GM18507 (cell line): ENCODE measurements around the gene DERL2.

Experiments used
- DNase-seq: peaks from one replicate; pipeline ENCODE4 v3.0.0; 2011; ENCODE audit warnings: low read depth; ENCODE audit not compliant: insufficient read length; ENCODE audit errors: extremely low spot score
- FAIRE-seq: peaks from 2 replicates; lab custom pipeline; 2011; peaks lifted over from hg19 to GRCh38; lab: Jason Lieb, UNC

DERL2 gene

DNA sequence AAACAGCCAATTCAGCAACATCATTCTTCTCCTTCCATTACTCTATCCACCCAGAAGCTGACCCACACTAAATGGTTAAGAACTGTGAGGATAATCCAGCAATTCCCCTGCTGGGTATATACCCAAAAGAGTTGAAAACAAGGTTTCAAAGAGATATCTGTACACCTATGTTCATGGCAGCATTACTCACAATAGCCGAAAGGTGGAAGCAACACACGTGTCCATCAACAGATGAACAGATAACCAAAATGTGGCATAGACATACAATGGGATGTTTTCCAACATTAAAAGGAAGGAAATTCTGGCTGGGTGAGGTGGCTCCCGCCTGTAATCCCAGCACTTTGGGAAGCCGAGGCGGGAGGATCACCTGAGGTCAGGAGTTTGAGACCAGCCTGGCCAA, 20.3 kb upstream of the DERL2 start:
- DNase-seq (no peak), FAIRE-seq (no peak)

- DNase-seq (no peak), FAIRE-seq (no peak)
These were observed 16.6 kb upstream of the DERL2 start for GRCh38 chr17:5502552-5502951.

DNA sequence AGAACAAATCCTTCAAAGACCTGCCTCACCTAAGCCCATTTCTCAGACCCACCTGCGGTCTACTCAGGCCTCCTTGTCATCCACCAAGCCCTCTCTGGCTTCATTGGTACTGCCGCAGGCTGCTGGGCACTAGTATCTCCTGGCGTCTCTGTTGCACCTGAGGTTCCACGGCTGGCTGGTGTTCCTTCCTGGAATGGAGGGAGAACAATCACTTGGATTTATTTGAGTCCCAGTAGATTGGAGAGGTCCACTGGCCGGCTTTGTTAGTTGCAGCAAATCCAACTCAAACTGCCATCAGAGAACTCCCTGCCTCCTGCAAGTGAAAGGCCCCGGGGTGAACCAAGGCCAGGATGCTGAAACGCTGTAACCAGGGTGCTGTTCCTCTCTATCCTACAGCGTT, 15.7 kb upstream of the DERL2 start:
- DNase-seq (no peak), FAIRE-seq (no peak)

GRCh38 chr17:5500589-5501391, 14.8 kb upstream of the DERL2 start:
- peak; percentile 52 for FAIRE-seq
- peak; percentile 62 for DNase-seq

DNA sequence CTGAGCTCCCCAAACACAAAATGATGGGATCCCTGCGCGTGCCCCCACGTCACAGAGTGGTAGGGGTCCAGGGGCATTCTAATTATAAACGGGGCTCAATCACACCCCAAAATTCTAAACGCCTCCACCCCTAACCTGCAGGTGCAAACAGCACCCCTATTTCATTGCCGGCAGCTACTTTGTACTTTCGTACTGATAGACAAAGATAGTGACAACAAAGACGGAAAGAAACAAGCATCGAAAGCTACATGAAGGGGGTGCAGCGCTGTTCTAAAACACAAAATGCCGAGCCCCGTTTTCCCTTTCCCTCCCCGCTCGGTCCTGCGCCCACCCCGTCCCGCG, 14.2 kb upstream of the DERL2 start:
- FAIRE-seq (no peak), DNase-seq (no peak)

- no peak for DNase-seq
- FAIRE-seq: no peak
These were observed 13.7 kb upstream of the DERL2 start for GRCh38 chr17:5499476-5500231.

DNA sequence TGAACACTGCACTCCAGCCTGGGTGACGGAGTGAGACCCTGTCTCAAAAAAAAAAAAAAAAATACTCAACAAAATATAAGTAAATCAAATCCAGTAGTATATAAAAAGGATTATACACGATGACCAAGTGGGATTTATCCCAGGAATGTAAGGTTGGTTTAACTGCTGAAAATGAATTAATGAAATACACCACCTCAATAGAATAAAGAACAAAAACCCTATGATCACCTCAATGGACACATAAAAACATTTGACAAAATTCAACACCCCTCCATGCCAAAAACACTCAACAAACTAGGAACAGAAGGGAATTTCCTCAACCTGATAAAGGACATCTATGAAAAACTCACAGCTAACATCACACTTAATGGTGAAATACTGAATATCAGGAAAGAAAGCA, 7.0 kb upstream of the DERL2 start:
- FAIRE-seq (no peak), DNase-seq (no peak)

DNA sequence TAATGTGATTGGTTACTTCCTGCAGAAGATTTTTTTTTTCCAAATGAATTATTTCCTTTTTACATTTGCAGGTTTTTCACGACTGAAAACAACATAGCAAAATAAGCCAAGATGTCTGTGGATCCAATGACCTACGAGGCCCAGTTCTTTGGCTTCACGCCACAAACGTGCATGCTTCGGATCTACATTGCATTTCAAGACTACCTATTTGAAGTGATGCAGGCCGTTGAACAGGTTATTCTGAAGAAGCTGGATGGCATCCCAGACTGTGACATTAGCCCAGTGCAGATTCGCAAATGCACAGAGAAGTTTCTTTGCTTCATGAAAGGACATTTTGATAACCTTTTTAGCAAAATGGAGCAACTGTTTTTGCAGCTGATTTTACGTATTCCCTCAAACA, 2.8 kb upstream of the DERL2 start:
- no peak for DNase-seq
- FAIRE-seq: no peak

DNA sequence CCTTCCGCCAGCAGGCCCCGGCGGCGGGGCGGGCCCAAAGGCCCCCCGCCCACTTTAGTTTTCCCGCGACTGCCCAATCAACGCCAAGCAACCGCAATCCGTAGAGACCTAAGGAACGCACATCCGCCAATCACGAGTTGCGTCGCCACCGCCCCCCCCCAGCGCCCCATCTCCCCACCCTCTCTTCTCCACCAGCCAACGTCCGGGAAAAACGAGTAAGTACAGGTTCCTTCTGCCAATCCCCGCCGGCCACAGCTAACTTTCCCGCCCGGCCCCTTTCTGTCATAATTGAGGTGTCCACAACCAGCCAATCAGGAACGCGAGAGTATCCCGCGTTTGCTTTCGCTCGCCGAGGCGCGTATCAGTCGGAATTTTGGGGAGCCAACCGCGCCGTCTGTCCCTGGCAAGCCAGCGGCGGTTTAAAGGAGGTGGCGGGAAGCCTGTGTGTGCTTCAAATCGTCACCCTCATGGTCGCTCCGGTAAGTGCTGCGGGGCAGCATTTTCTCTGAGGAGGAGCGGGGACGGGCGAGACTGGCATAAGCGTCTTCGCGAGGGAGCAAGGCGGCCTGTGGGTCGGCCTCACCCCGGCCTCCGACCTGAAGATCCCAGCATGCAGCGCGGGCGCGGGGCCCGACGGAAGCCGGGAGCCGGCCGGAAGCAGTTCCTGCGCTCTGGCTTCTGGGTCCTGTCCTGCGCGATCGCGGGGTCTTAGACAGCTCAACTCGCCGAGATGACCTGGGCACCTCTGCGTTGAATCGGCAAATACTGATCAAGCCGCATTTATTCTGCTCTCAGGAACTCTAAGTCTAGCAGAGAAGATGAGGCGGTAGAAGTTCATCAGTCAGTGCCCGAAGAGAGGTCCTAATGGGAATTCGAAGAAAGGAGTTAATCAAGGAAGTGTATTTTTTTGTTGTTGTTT, 487 bp upstream of the DERL2 start, which contains the start of gene MIS12:
MIS12 (plus strand) TSS at position 361 of the 919 bp plus-strand sequence. CDS start 2,297 bp downstream, outside the sequence.
- FAIRE-seq: peak; percentile 91
- DNase-seq: peak; percentile 91

GRCh38 chr17:5481451-5481850, 4.5 kb downstream of the DERL2 start:
- no peak for FAIRE-seq
- no peak for DNase-seq

DNA sequence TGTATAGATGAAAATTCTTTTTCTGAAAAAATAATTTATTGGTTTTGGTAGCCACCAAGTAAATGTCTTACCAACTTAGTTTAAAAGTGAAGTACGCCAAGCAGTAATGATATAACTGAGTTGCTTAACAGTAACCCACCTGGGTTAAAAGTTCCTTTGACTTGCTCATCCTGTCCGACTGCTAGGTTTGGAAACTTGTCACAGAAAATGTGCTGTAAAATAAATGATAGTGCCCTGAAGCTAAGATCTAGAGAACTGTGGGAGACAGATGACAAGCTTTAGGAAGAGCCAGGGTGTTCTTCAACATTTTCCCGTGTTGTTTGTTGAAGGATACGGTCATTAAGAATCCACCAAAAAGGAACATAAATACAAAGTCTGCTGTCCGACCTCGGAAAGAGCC, 5.0 kb downstream of the DERL2 start:
- FAIRE-seq (no peak), DNase-seq (no peak)

DNA sequence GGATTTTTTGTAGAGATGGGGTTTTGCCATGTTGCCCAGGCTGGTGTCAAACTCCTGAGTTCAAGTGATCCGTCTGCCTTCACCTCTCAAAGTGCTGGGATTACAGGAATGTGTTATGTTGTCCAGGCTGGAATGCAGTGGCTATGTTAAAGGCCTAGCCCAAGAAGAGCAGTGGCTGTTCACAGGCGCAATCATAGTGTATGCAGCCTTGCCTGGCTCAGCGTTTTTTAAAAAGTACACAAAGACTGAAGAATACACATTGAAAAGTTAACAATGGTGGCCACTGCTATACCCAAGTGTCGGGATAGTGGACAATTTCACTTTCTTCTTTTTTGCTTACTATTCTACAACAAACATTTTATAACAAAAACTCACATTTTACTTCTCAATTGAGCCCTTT, 7.0 kb downstream of the DERL2 start:
- DNase-seq: no peak
- no peak for FAIRE-seq

DNA sequence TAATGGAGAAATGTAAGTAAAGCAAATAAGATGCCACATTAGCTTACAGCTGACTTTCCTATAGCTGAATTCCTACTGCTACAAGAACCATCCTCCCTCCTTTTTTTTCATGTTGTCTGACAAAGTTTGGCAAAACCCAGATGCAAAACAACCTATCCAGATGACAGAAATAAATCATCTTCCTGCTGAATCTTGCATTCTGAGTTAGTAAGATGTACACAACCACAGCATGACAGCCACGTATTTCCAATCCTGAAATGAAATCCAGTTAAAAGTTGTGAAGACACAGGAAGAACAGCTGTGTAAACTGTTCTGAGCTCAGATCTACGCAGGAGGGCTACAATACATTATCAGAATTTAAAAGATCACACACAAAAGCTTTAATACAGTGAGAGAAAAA, 12.1 kb downstream of the DERL2 start:
- DNase-seq (no peak), FAIRE-seq (no peak)

DNA sequence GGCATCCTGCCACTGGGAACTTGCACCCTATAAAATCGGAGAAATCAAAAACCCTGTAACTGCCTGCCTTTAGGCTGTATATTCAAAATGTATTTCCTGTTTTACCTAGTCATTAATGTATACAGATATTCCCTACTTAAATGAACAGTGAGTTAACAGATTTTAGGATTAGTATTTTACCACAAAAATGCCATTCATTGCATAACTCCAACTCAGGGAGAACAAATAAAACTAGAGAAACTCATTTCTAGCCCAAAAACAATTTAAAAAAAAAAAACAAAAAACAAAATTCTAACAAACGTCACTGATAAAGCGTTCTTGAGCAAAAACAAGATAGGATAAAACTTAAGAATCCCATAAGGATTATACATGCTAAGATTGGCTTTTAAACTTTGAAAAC, 13.5 kb downstream of the DERL2 start:
- no peak for DNase-seq
- FAIRE-seq: no peak

DNA sequence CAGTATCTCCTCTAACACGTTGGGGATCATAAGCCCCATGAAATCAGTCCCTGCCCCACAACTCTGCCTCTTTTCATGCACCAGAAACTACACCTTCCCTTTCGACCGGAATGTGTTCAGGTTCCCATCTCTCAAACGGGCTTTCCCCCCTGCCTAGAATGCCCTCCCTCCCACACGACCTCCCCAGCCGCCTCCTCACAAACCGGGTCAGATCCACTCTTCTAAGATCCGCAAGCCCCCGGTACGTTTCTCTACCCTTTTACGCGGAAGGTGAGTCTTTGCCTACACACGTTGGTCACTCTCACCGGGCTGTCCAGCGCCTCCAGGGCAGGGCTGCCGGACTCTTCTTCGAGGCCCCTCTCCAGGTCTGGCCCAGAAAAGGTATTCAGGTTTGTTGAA, 17.9 kb downstream of the DERL2 start:
- no peak for FAIRE-seq
- no peak for DNase-seq

DNA sequence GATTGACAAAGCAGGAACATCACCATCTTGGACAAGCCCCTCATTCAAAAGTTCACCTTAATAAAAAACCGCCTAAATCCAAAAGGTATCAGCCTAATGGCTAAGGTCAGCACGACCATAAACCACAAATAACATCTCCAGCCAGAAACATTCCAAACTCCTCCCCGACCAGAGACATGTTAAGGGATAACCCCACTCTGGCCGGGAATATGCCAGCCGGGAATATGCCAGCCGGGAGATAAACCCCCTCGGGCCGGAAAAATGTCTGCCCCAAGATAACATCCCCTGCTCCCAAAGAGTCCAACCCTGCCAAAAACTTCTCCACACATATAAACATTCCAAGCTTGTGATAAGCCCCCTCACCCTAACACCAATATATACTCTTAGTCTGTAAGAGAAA, 18.6 kb downstream of the DERL2 start:
- no peak for DNase-seq
- no peak for FAIRE-seq

DNA sequence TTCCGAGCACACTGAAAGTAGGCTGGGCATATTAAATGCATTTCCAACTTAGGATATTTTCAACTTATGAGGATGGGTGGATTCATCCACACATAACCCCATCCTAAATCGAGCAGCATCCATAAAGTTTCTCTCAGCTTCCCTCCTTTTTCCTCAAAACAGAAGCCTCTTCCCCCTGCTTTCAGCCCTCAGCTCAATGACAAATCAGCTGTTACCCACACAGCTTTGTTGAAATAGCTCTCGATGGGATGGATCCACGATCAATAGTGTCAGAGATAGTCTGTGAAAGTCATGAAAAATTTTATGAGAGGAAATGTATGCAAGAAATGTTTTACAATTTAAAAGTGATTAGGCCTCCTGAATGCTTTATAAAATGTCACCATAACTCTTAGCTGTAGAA, 19.7 kb downstream of the DERL2 start:
- FAIRE-seq: no peak
- no peak for DNase-seq

GRCh38 chr17:5464717-5465507, 21.1 kb downstream of the DERL2 start:
- no peak for FAIRE-seq

GRCh38 chr17:5446786-5447185, 39.2 kb downstream of the DERL2 start:
- FAIRE-seq (no peak), DNase-seq (no peak)

More at GRCh38 chr17:5464717-5465507, 21.1 kb downstream of the DERL2 start:
- no peak for DNase-seq
